GM21381 (cell line): Measurements from ENCODE around the gene PMPCB.

Source experiments
- ATAC-seq: cut with Tn5 transposase; IDR thresholded peaks from one replicate; pipeline ENCODE4 v1.9.1; 2021; ENCODE audit warnings: mild to moderate bottlenecking, moderate library complexity; ENCODE audit not compliant: unreplicated experiment

The PMPCB gene

DNA sequence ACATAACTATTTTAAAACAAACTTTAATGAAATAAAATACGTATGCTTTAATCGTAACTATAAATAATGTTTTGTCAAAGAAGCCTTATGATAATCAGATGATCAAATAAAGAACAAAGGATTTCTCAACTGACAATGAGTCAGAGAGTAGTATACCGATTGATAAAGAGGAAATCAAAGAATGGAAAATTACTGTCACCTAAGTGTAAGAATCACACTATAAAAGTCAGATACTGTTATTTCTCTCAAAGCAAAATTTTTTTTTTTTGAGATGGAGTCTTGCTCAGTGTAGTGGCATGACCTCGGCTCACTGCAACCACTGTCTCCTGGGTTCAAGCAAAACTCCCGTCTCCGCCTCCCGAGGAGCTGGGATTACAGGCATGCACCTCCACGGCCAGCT, 28.5 kb downstream of the PMPCB start:
- ATAC-seq = no peak

GRCh38 chr7:103336761-103337160, 39.5 kb downstream of the PMPCB start:
- no peak for ATAC-seq

- ATAC-seq = no peak
Measured at GRCh38 chr7:103338864-103339263, 41.6 kb downstream of the PMPCB start.

GRCh38 chr7:103341466-103341865, 44.2 kb downstream of the PMPCB start:
- ATAC-seq = no peak

DNA sequence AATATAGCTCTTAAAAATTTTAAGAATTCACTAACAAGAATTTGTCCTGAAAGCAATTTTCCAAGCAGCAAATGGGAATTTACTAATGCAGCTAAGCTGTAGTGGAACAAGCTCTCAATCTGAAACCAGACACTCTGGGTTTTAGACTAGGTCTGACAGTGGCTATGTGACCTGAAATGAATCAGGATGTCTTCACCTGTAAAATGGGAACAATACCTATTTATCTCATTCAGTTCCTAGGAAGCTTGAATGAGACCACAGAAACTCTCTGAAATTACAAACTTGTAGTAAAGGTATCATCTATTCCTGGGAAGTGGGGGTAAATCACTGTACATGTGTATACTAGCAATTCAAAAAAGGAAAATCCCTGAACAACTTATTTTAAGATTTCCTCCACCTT, 46.1 kb downstream of the PMPCB start:
- ATAC-seq = no peak

- ATAC-seq = peak; percentile 18
Measured at GRCh38 chr7:103343758-103344452, 46.7 kb downstream of the PMPCB start.

DNA sequence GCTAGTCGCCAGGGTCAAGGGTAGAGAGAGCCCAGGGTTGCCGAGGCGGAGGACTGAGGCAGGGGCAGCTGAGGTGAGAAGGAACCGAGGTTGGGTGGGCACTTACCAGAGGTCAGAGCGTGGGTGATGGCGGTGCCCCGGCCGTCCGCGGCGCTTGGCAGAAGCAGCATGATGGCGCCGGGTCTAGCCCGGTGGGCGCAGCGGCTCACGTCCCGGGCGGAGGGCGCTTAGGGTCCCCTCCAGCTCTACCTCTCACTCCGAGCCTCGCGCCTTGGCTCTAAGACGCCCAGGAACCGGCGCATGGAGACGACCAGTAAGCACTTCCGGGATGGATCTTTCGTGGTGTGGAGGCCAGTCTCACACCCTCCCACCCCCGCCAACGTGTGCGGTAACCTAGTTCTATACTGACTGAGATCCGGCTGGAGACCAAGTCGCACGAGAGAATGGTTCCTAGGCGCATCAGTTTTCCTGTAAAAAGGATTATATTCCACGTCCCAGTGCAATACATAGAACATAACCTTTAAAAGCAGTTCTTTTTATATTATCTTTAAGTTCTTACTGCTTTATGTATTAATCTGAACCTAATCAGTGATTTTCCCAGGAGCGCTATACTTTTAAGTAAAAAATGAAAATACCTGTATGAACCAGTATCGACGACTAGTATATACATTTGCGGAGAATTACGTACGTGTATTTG, 47.4 kb downstream of the PMPCB start, which contains the start of gene DNAJC2:
DNAJC2 (minus strand) TSS at position 315 of the 697 bp plus-strand sequence; CDS start at position 170, 145 bp downstream.
- ATAC-seq = peak; percentile 79

GRCh38 chr7:103346396-103346795, 49.2 kb downstream of the PMPCB start:
- no peak for ATAC-seq

DNA sequence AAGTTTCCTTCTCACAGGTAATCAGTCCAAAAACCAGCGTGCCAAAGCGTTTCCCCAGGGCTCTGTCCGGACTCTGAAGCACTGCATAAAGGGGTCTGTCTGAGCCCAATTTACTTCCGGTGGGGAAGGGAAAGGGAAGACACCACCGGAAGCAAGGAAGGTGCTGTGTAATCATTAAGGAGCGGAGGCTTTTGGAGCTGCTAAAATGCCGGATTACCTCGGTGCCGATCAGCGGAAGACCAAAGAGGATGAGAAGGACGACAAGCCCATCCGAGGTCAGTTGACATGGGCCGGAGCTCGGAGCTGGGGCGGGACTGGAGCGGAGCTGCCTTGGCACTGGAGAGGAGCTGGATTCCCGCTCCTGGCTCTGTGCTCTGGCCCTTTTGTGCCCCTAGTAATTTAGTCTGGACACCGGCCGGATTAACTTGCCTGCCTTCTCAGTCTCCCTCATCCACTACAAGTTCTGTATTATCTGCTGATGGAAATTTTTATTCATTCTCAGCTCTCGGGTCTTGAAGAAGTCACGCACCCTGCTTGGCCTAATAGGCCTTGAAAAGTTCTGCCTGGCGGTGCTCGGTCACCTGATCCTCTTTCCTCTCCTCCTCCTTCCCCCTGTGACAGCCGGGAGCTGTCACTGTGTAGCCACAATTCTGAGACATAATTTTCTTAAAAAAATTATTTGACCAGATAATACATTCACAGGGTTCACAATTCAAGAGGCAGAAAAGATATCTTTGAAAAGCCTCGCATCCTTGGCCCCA, 50.5 kb downstream of the PMPCB start, which contains the start of gene PSMC2:
PSMC2 (plus strand) TSS at position 137 of the 761 bp plus-strand sequence; CDS start at position 206, 69 bp downstream.
- peak; percentile 61 for ATAC-seq

DNA sequence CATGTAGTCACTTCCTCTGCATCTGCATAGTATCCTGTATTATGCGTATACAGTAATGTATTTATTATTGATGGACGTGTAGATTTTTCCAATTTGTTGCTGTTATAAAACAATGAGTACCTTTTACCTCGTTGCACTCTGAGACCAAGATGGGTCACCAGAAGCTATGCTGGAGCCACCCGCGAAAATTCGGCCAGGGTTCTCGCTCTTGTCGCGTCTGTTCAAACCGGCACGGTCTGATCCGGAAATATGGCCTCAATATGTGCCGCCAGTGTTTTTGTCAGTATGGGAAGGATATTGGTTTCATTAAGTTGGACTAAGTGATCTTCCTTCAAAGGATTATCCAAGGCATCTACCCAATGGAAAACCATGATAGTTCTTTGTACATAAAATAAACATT, 51.2 kb downstream of the PMPCB start:
- no peak for ATAC-seq

DNA sequence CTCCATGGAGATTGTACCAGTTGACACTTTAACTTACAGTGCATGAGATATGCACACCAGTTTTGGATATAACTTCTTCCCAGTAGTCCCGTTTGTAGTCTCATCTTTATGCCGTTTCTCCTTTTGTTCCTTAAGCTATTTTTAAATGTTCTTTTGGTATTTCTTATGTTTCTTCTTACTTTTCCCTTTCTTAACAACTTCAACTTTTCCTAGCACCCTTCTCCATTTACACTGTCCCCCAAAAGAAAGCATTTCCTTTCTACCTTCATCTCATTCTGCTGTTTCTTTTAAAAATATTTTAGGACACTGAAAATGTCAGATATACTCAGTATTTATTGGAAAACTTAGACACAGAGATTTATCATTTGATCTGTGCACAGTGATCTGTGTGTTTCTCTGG, 51.7 kb downstream of the PMPCB start:
- no peak for ATAC-seq

- no peak for ATAC-seq
Measured at GRCh38 chr7:103349805-103350204, 52.6 kb downstream of the PMPCB start.
